Activated CD4-positive, CD25-positive, alpha-beta regulatory T cell treated with anti-CD3 and anti-CD28 coated beads, Interleukin-2, amount 50 U/mL, for 24 hours (primary cell): ENCODE data around the gene ARFGAP3.
A peak's percentile ranks its signal among the peaks of the same experiment; 100 is the strongest.

ENCODE experiments used
- ATAC-seq, 2 donors: fragments of 150-1000 bp; cut with Tn5 transposase; one replicate each; pipeline ENCODE4 v1.10.0; 2021; ENCODE audit warnings: mild to moderate bottlenecking in 1 of 2, moderate library complexity in 1 of 2

Gene ARFGAP3

GRCh38 chr22:42856865-42857704 is at the start of gene ARFGAP3:
Gene ARFGAP3, minus strand, starts transcription at chr22:42857273. Its CDS starts 91 bp downstream, at chr22:42857182.
- peak; percentile 86 to 87 for ATAC-seq

GRCh38 chr22:42905702-42906183 is 48.7 kb upstream of the ARFGAP3 start:
- no peak for ATAC-seq

GRCh38 chr22:42905217-42905616 is 48.1 kb upstream of the ARFGAP3 start:
- ATAC-seq, result no peak

GRCh38 chr22:42904050-42904449 is 47.0 kb upstream of the ARFGAP3 start:
- ATAC-seq, result no peak

GRCh38 chr22:42902875-42903510 is 45.9 kb upstream of the ARFGAP3 start:
- no peak for ATAC-seq

- no peak for ATAC-seq
Observed at GRCh38 chr22:42901790-42902508, 44.9 kb upstream of the ARFGAP3 start.

- ATAC-seq, result no peak
Observed at GRCh38 chr22:42897960-42898359, 40.9 kb upstream of the ARFGAP3 start.

GRCh38 chr22:42895541-42895981 is 38.5 kb upstream of the ARFGAP3 start:
- no peak for ATAC-seq

- peak; percentile 58 to 63 for ATAC-seq
Observed at GRCh38 chr22:42895087-42895486, 38.0 kb upstream of the ARFGAP3 start.

GRCh38 chr22:42893371-42894150 is 36.5 kb upstream of the ARFGAP3 start:
- ATAC-seq, result no peak

- no peak for ATAC-seq
Observed at GRCh38 chr22:42892571-42893316, 35.7 kb upstream of the ARFGAP3 start.

- no peak for ATAC-seq
Observed at GRCh38 chr22:42892156-42892555, 35.1 kb upstream of the ARFGAP3 start.

- ATAC-seq, result no peak
Observed at GRCh38 chr22:42891696-42892095, 34.6 kb upstream of the ARFGAP3 start.

- no peak for ATAC-seq
Observed at GRCh38 chr22:42891008-42891407, 33.9 kb upstream of the ARFGAP3 start.

GRCh38 chr22:42889304-42889703 is 32.2 kb upstream of the ARFGAP3 start:
- ATAC-seq, result peak in 1 of 2 donors; percentile 60

GRCh38 chr22:42887523-42888507 is 30.7 kb upstream of the ARFGAP3 start:
- no peak for ATAC-seq

GRCh38 chr22:42887120-42887519 is 30.0 kb upstream of the ARFGAP3 start:
- no peak for ATAC-seq

- ATAC-seq, result no peak
Observed at GRCh38 chr22:42885446-42885845, 28.4 kb upstream of the ARFGAP3 start.

GRCh38 chr22:42884616-42885375 is 27.7 kb upstream of the ARFGAP3 start:
- ATAC-seq, result no peak

- ATAC-seq, result no peak
Observed at GRCh38 chr22:42883970-42884369, 26.9 kb upstream of the ARFGAP3 start.
